Muscle of leg (tissue), 11 donors: Measurements from ENCODE around the gene DDN. TPM values are rescaled to one million over a fixed set of nuclear protein-coding genes. Genes with fewer than 3 reads are reported as not detected.

Experiments
- DNase-seq: peaks from one replicate; pipeline ENCODE4 v3.0.0; 2013
- H3K27ac ChIP-seq: one replicate; pipeline ENCODE4 v1.5.1; 2013; ENCODE audit warnings: mild to moderate bottlenecking, low read length, control low read depth
- H3K27me3 ChIP-seq: one replicate; pipeline ENCODE4 v1.6.1; 2013; ENCODE audit warnings: low read length; ENCODE audit not compliant: control insufficient read depth, insufficient read depth
- H3K36me3 ChIP-seq: one replicate; pipeline ENCODE4 v1.6.1; 2013; ENCODE audit warnings: low read length; ENCODE audit not compliant: control insufficient read depth, insufficient read depth
- H3K4me1 ChIP-seq: one replicate; pipeline ENCODE4 v1.6.1; 2013; ENCODE audit warnings: low read length; ENCODE audit not compliant: control insufficient read depth, insufficient read depth
- H3K4me3 ChIP-seq: one replicate; pipeline ENCODE4 v1.5.1; 2013; ENCODE audit warnings: low read length, control low read depth
- H3K9me3 ChIP-seq: replicated peaks from 2 replicates; pipeline ENCODE4 v1.6.1; 2013; ENCODE audit warnings: low read depth, low read length; ENCODE audit not compliant: control insufficient read depth
- WGBS: methylation state at CpG from one replicate; pipeline ENCODE4 v1.1.5; 2013; ENCODE audit warnings: missing lambda C conversion rate; ENCODE audit not compliant: insufficient coverage; 5-methylcytosine and 5-hydroxymethylcytosine counted together
- polyA plus RNA-seq, 8 donors: library from polyadenylated mRNA; unstranded; fragments of 120-200 nt; gene quantifications; one replicate each; pipeline versions ENCODE4 v1.2.1 to v1.2.3, GENCODE V29; 2013; ENCODE audit warnings: inconsistent platforms in 1 of 8, low replicate concordance in 1 of 8; ENCODE audit not compliant: insufficient read length in 8 of 8, insufficient read depth in 1 of 8
- total RNA-seq: library from RNA; stranded (reverse); fragments of 120-200 nt; gene quantifications from one replicate; pipeline ENCODE4 v1.2.4, GENCODE V29; 2013

Gene DDN
- total and polyA plus RNA-seq, 9 donors = 10.2 to 30.4 (median 14.6) TPM

- no peak overlapping the region for H3K4me3 ChIP-seq
- H3K27me3 ChIP-seq = no peaks in the 10 kb centered on the region
- H3K4me1 ChIP-seq = peaks cover 4% of the 10 kb centered on the region
- H3K27ac ChIP-seq = no peak overlapping the region
- H3K36me3 ChIP-seq = peaks cover 86% of the 10 kb centered on the region
- no peak for DNase-seq
- 95% methylated on average over 11 of the region's 12 CpGs for WGBS
- H3K9me3 ChIP-seq = no peaks in the 10 kb centered on the region
Measured at GRCh38 chr12:49024543-49024942, 25.4 kb upstream of the DDN start.

GRCh38 chr12:49023812-49024211 lies 24.6 kb upstream of the DDN start:
- H3K4me3 ChIP-seq = no peak overlapping the region

DNA sequence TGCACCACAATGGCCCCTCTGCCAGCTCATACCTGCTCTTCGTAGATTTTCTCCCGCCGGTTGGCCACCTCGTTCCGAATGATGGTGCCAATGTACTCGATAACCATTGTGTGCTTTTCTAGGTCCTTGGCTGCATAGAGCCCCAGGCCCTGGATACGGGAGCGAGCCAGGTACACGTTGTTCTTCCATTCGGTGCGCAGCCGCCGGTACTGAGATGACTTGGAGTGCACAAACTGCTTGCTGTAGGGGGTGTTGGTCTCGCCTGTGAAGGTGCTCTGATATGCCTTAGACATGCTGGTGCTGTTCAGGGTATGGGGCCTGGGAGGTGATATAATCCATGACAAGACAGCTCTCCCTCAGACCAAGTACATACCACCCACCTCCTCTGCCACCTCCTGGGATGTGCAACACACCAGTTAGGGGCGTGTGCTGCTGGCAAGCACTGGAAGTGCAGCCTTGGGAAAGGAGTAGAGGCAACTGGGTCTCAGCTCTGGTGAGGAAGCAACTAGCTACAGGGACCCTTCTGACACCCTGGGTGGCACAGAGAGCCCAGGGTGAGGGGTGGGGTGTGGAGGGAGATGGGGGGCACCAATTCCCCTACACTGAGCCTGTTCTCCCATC lies 23.5 kb upstream of the DDN start:
- no peak overlapping the region for H3K27ac ChIP-seq
- 89% methylated on average over 9 of the region's 15 CpGs for WGBS
- H3K9me3 ChIP-seq = no peaks in the 10 kb centered on the region
- no peak for DNase-seq
- H3K36me3 ChIP-seq = peaks cover 67% of the 10 kb centered on the region
- H3K4me3 ChIP-seq = no peak overlapping the region
- H3K4me1 ChIP-seq = peaks cover 10% of the 10 kb centered on the region
- no peaks in the 10 kb centered on the region for H3K27me3 ChIP-seq

More at GRCh38 chr12:49023812-49024211, 24.6 kb upstream of the DDN start:
- H3K4me1 ChIP-seq = peaks cover 7% of the 10 kb centered on the region
- H3K27me3 ChIP-seq = no peaks in the 10 kb centered on the region
- H3K36me3 ChIP-seq = peaks cover 78% of the 10 kb centered on the region
- no peak overlapping the region for H3K27ac ChIP-seq
- H3K9me3 ChIP-seq = no peaks in the 10 kb centered on the region
- WGBS = no CpG with 5 or more reads among the region's 2 CpGs
- no peak for DNase-seq

DNA sequence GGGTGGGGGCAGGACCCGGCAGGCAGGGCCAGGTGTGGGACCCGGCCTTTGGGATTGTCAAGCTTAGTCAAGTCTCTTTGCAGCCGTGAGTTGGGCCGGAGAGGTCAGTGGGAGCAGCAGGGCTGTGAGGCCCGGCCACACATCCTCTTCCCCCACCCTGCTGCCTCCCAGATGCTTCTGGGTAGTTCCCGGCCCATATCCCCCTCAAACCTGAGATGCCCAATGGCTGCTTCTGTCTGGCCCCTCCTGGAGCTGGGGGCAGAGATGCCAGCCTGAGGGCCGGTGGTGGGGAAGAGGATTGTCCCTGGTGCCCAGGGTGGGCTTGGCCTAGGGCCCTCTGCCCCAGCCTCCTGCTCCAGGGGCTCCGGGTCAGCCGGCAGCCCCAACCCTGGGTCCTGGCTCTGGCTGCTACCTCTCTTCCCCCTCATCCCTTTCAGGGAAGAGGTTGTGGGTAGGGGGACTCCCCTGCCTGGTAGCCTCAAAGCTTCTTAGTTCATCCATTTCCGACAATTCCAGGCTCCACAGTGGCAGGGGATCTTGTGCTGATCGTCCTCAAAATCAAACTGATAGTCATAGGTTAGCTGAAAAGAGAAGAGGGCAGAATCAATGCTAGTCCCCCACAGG lies 22.2 kb upstream of the DDN start:
- Histone ChIP-seq H3K36me3 (peaks cover 58% of the 10 kb centered on the region), H3K4me3 (no peak overlapping the region), H3K4me1 (peaks cover 17% of the 10 kb centered on the region), H3K9me3 (no peaks in the 10 kb centered on the region), H3K27ac (no peak overlapping the region), H3K27me3 (no peaks in the 10 kb centered on the region)
- no peak for DNase-seq
- 25% methylated on average over 2 of the region's 11 CpGs for WGBS

- Histone ChIP-seq H3K9me3 (no peaks in the 10 kb centered on the region), H3K27ac (no peak overlapping the region), H3K36me3 (peaks cover 52% of the 10 kb centered on the region), H3K4me1 (peaks cover 17% of the 10 kb centered on the region), H3K27me3 (no peaks in the 10 kb centered on the region), H3K4me3 (no peak overlapping the region)
- no CpG with 5 or more reads among the region's 6 CpGs for WGBS
- peak; percentile 15 for DNase-seq
Measured at GRCh38 chr12:49020441-49020840, 21.3 kb upstream of the DDN start.

GRCh38 chr12:49019443-49020324 lies 20.5 kb upstream of the DDN start:
- H3K27ac ChIP-seq = peak overlapping the region; percentile 96
- no peaks in the 10 kb centered on the region for H3K9me3 ChIP-seq
- DNase-seq = peak; percentile 63
- peaks cover 17% of the 10 kb centered on the region for H3K4me1 ChIP-seq
- 0% methylated on average over 1 of the region's 10 CpGs for whole genome bisulfite sequencing
- H3K36me3 ChIP-seq = peaks cover 45% of the 10 kb centered on the region
- H3K27me3 ChIP-seq = no peaks in the 10 kb centered on the region
- no peak overlapping the region for H3K4me3 ChIP-seq

DNA sequence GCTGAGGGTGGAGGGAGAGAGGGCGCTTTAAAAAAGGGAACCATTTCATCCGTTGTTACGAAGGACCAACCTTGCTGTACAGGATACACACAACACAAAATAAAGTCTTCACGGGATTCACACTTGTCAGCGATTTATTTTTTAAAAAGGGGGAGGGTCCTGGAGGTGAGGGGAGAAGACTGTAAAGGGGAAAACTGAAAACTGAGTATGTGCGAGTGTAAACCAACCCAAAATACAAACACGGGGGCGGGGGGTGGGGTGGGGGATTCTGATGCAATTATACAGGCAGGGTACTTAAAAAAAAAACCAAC lies 19.9 kb upstream of the DDN start:
- Histone ChIP-seq H3K27me3 (no peaks in the 10 kb centered on the region), H3K4me3 (peak overlapping the region; percentile 87), H3K4me1 (peaks cover 17% of the 10 kb centered on the region), H3K27ac (peak overlapping the region; percentile 96), H3K9me3 (no peaks in the 10 kb centered on the region), H3K36me3 (peaks cover 39% of the 10 kb centered on the region)
- no CpG with 5 or more reads among the region's 8 CpGs for WGBS
- no peak for DNase-seq

DNA sequence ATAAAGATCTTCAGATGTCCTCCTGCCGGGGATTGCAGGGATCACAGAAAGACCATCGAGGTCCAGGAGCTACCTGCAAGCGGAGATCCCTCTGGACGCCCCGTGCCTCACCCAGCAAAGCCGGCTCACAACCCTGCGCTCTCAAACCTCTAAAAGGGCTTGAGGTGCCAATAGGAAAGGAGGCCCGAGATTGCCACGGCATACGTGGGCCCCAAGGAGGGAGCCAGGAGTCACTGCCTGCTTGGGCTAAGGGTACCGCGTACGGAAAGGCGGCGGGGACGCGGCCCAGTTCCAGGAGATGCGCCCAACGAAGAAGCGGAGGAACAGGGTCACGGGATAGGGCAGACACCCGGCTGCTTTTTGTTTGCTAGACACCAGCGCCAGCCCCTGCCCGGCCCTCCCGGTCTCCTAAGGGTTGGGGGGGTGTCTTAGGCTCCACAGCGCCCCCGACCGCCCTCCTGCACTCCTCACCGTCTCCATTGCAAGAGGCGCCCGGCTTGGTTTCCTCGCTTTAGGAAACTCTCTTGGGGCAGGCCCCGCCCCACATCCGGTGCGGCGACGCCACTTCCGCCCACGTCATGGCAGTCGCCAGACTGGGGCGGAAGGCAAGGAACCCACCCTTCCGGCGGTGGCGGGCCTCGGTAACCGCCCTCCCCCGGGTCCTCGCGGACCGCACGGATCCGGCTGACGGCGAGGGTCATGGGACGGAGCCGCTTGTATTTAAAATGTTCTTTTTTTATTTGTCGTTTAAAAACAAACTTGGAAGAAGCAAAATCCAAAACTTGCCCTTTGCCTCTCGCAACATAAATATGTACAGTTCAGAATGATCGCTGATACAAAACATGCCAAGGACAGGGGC lies 19.3 kb upstream of the DDN start, which contains the start of gene PRKAG1:
Gene PRKAG1 (minus strand): TSS at position 516 of the 859 bp plus-strand sequence. CDS start 36 bp downstream, at position 480.
- H3K27me3 ChIP-seq = no peaks in the 10 kb centered on the region
- H3K9me3 ChIP-seq = no peaks in the 10 kb centered on the region
- H3K36me3 ChIP-seq = peaks cover 33% of the 10 kb centered on the region
- H3K4me3 ChIP-seq = peak within 1 kb of the TSS; percentile 87
- H3K4me1 ChIP-seq = peaks cover 17% of the 10 kb centered on the region
- peak within 1 kb of the TSS; percentile 96 for H3K27ac ChIP-seq
- DNase-seq = peak; percentile 99
- WGBS = under 1% methylated on average over 50 of the region's 59 CpGs

GRCh38 chr12:49017891-49018260 lies 18.7 kb upstream of the DDN start:
- Histone ChIP-seq H3K27ac (peak overlapping the region; percentile 96), H3K4me1 (peaks cover 17% of the 10 kb centered on the region), H3K36me3 (peaks cover 27% of the 10 kb centered on the region), H3K27me3 (no peaks in the 10 kb centered on the region), H3K4me3 (peak overlapping the region; percentile 87), H3K9me3 (no peaks in the 10 kb centered on the region)
- peak; percentile 70 for DNase-seq
- WGBS = 0% methylated on average over 8 of the region's 8 CpGs
